Type B pancreatic cell (in vitro differentiated cells): Measurements from ENCODE around the gene ESYT2. TPM values are rescaled to one million over a fixed set of nuclear protein-coding genes. Genes with fewer than 3 reads are reported as not detected.

Experiments
- DNase-seq: peaks from one replicate; pipeline ENCODE4 v3.0.0; 2021; ENCODE audit warnings: mixed read lengths; ENCODE audit not compliant: unreplicated experiment; ENCODE audit errors: extremely low spot score
- H3K27ac Mint-ChIP-seq: 2 replicates; pipeline ENCODE4 v1.8.0; 2021; ENCODE audit warnings: mild to moderate bottlenecking, mixed read lengths
- H3K27me3 Mint-ChIP-seq: 2 replicates; pipeline ENCODE4 v1.8.0; 2021; ENCODE audit warnings: mixed read lengths
- H3K36me3 Mint-ChIP-seq: 2 replicates; pipeline ENCODE4 v1.8.0; 2021; ENCODE audit warnings: mixed read lengths
- H3K4me1 Mint-ChIP-seq: one replicate; pipeline ENCODE4 v1.8.0; 2021; ENCODE audit warnings: mixed read lengths; ENCODE audit not compliant: unreplicated experiment
- H3K4me3 Mint-ChIP-seq: 2 replicates; pipeline ENCODE4 v1.8.0; 2021; ENCODE audit warnings: mild to moderate bottlenecking, mixed read lengths
- H3K9me3 Mint-ChIP-seq: 2 replicates; pipeline ENCODE4 v1.8.0; 2021; ENCODE audit warnings: mixed read lengths
- total RNA-seq: library from RNA; stranded (reverse); gene quantifications from 2 replicates; pipeline ENCODE4 v1.2.1, GENCODE V29; 2021; ENCODE audit warnings: low replicate concordance
- TF ChIP-seq, protein P1 (sequence below): fragments of 200-600 bp; sonication (generic); conservative IDR thresholded peaks from 2 replicates; pipeline ENCODE4 v1.5.0; 2021; ENCODE audit warnings: antibody characterized with exemption, mild to moderate bottlenecking

Gene ESYT2
- total RNA-seq, 1 donor from 2014 or later, result 42.1 TPM

DNA sequence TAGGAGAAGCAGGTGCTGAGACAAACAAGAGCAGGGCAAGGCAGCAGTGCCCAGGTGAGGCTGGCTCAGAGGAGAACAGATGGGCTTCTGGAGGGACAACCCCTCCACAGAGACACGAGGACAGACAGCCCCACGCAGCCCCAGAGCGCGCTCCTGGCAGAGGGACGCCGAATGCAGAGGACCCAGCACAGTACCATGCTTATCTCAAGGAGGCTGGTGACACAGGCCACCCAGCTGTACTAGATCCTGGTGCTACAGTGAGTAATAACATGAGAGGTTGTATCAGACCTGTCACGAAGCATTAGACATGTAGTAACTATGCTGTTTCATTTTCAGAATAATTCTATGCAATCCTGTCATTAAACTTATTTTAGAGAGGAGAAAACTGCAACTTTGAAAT is 64.3 kb downstream of the ESYT2 start:
- H3K27me3 Mint-ChIP-seq, result no peaks in the 10 kb centered on the region
- no peak overlapping the region for H3K4me3 Mint-ChIP-seq
- H3K4me1 Mint-ChIP-seq, result no peaks in the 10 kb centered on the region
- peaks cover 36% of the 10 kb centered on the region for H3K36me3 Mint-ChIP-seq
- no peak overlapping the region for H3K27ac Mint-ChIP-seq
- no peaks in the 10 kb centered on the region for H3K9me3 Mint-ChIP-seq
- no peak for DNase-seq
- TF ChIP-seq, protein P1, sequence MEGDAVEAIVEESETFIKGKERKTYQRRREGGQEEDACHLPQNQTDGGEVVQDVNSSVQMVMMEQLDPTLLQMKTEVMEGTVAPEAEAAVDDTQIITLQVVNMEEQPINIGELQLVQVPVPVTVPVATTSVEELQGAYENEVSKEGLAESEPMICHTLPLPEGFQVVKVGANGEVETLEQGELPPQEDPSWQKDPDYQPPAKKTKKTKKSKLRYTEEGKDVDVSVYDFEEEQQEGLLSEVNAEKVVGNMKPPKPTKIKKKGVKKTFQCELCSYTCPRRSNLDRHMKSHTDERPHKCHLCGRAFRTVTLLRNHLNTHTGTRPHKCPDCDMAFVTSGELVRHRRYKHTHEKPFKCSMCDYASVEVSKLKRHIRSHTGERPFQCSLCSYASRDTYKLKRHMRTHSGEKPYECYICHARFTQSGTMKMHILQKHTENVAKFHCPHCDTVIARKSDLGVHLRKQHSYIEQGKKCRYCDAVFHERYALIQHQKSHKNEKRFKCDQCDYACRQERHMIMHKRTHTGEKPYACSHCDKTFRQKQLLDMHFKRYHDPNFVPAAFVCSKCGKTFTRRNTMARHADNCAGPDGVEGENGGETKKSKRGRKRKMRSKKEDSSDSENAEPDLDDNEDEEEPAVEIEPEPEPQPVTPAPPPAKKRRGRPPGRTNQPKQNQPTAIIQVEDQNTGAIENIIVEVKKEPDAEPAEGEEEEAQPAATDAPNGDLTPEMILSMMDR, result no peak

DNA sequence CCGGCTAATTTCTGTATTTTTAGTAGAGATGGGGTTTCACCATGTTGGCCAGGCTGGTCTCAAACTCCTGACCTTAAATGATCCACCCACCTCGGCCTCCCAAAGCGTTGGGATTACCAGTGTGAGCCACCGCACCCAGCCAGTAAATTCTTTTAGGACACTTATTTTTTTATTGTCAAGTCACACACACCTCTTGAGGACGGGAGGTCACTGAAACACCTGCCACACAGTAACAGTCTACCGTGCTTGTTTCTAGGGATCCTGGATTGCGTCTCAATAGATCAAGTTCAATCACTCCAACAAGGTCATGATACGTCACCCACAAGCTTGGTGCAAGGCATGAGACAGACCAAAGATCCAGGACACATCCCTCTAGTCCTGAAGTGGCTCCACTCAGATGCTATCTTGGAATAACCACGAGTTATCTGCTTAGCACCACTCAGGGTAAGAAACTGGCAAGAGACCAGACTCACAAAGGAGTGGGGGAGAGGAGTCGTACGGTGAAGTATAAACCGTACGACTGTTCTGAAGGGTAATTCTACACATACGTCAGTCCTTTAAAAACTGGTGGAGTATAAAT is 65.8 kb downstream of the ESYT2 start:
- Mint-ChIP-seq H3K4me1 (no peaks in the 10 kb centered on the region), H3K27ac (no peak overlapping the region), H3K4me3 (no peak overlapping the region), H3K36me3 (peaks cover 44% of the 10 kb centered on the region), H3K27me3 (no peaks in the 10 kb centered on the region), H3K9me3 (no peaks in the 10 kb centered on the region)
- TF ChIP-seq, protein P1, result no peak
- DNase-seq, result no peak

DNA sequence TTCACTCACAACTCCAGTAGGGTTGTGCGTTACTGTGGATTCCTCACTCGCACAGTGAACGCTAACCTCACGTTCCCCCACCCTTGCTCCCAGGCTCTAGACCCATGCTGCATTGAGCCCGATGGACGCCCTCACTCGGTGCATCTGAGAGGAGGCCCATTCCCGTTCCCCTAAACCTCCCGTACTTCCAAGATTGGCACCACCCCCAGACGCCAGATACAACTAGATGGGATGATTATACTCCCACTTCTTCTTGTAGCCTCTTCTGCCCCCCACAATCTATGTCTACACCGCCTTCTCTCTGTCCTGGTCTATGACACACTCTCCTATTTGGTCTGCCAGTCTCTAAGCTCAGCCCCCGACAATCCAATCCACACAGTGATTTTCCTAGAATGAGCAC is 67.4 kb downstream of the ESYT2 start:
- H3K36me3 Mint-ChIP-seq, result peaks cover 60% of the 10 kb centered on the region
- TF ChIP-seq, protein P1, result no peak
- no peaks in the 10 kb centered on the region for H3K9me3 Mint-ChIP-seq
- no peaks in the 10 kb centered on the region for H3K27me3 Mint-ChIP-seq
- H3K27ac Mint-ChIP-seq, result no peak overlapping the region
- no peak overlapping the region for H3K4me3 Mint-ChIP-seq
- DNase-seq, result no peak
- no peaks in the 10 kb centered on the region for H3K4me1 Mint-ChIP-seq

- TF ChIP-seq, protein P1, result no peak
- H3K27me3 Mint-ChIP-seq, result no peaks in the 10 kb centered on the region
- H3K4me1 Mint-ChIP-seq, result no peaks in the 10 kb centered on the region
- DNase-seq, result no peak
- H3K27ac Mint-ChIP-seq, result no peak overlapping the region
- no peaks in the 10 kb centered on the region for H3K9me3 Mint-ChIP-seq
- H3K4me3 Mint-ChIP-seq, result no peak overlapping the region
- peaks cover 60% of the 10 kb centered on the region for H3K36me3 Mint-ChIP-seq
Measured at GRCh38 chr7:158760936-158761335, 68.4 kb downstream of the ESYT2 start.

DNA sequence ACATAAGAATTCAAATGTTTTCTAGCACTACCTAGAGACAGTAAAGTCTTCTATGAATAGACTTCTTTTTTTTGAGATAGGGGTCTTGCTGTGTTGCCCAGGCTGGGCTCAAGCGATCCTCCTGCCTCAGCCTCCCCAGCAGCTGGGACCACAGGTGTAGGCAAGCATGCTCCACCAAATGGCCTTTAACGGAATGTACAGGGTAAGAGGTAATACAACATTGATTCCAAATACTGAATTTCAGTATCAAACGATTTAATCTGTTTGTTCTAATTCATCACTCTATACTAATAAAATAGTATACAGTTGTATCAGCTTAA is 68.9 kb downstream of the ESYT2 start:
- Mint-ChIP-seq H3K9me3 (no peaks in the 10 kb centered on the region), H3K4me1 (no peaks in the 10 kb centered on the region), H3K27me3 (no peaks in the 10 kb centered on the region), H3K36me3 (peaks cover 60% of the 10 kb centered on the region), H3K27ac (no peak overlapping the region), H3K4me3 (no peak overlapping the region)
- DNase-seq, result no peak
- TF ChIP-seq, protein P1, result no peak
